ENCODE measurements around the gene ZSCAN1. TPM values are rescaled to one million over a fixed set of nuclear protein-coding genes. Genes with fewer than 3 reads are reported as not detected.

The ZSCAN1 gene
- total RNA-seq, 1 donor from 2014 or later, result not detected

- intact Hi-C loops (cut with micrococcal nuclease), result no loop called here
These were observed 4.3 kb downstream of the ZSCAN1 start for GRCh38 chr19:58037927-58038687.

- intact Hi-C loops (cut with micrococcal nuclease), result no loop called here
These were observed 4.9 kb downstream of the ZSCAN1 start for GRCh38 chr19:58038688-58039204.

- intact Hi-C loops (cut with micrococcal nuclease), result no loop called here
These were observed 7.1 kb downstream of the ZSCAN1 start for GRCh38 chr19:58040751-58041525.

GRCh38 chr19:58042495-58043340 is 8.9 kb downstream of the ZSCAN1 start:
- intact Hi-C loops (cut with micrococcal nuclease), result no loop called here

- intact Hi-C loops (cut with micrococcal nuclease), result no loop called here
These were observed 10.6 kb downstream of the ZSCAN1 start for GRCh38 chr19:58044391-58044790.

GRCh38 chr19:58044886-58045285 is 11.1 kb downstream of the ZSCAN1 start:
- intact Hi-C loops (cut with micrococcal nuclease), result no loop called here

GRCh38 chr19:58045411-58046050 is 11.7 kb downstream of the ZSCAN1 start:
- intact Hi-C loops (cut with micrococcal nuclease), result no loop called here

GRCh38 chr19:58046856-58047255 is 13.0 kb downstream of the ZSCAN1 start:
- intact Hi-C loops (cut with micrococcal nuclease), result no loop called here

GRCh38 chr19:58047672-58048071 is 13.8 kb downstream of the ZSCAN1 start:
- intact Hi-C loops (cut with micrococcal nuclease), result no loop called here

- intact Hi-C loops (cut with micrococcal nuclease), result no loop called here
These were observed 18.4 kb downstream of the ZSCAN1 start for GRCh38 chr19:58052256-58052655.

- intact Hi-C loops (cut with micrococcal nuclease), result no loop called here
These were observed 19.8 kb downstream of the ZSCAN1 start for GRCh38 chr19:58053480-58054156.

GRCh38 chr19:58054901-58055874 is 21.4 kb downstream of the ZSCAN1 start:
- intact Hi-C loops (cut with micrococcal nuclease), result no loop called here

GRCh38 chr19:58056261-58056660 is 22.4 kb downstream of the ZSCAN1 start:
- intact Hi-C loops (cut with micrococcal nuclease), result no loop called here

- intact Hi-C loops (cut with micrococcal nuclease), result no loop called here
These were observed 23.0 kb downstream of the ZSCAN1 start for GRCh38 chr19:58056861-58057260.

- intact Hi-C loops (cut with micrococcal nuclease), result no loop called here
These were observed 24.6 kb downstream of the ZSCAN1 start for GRCh38 chr19:58058467-58058866.

GRCh38 chr19:58059003-58059670 is 25.3 kb downstream of the ZSCAN1 start, which contains the start of gene ZNF135:
TSS of gene ZNF135 (plus strand) at chr19:58059282. CDS start at chr19:58060003, 721 bp downstream.
- intact Hi-C loops (cut with micrococcal nuclease), result no loop called here

GRCh38 chr19:58059671-58060078 is 25.9 kb downstream of the ZSCAN1 start:
- intact Hi-C loops (cut with micrococcal nuclease), result no loop called here

GRCh38 chr19:58060231-58060630 is 26.4 kb downstream of the ZSCAN1 start:
- intact Hi-C loops (cut with micrococcal nuclease), result no loop called here

- intact Hi-C loops (cut with micrococcal nuclease), result no loop called here
These were observed 29.9 kb downstream of the ZSCAN1 start for GRCh38 chr19:58063712-58064111.
